Testis (tissue), 2 donors: ENCODE measurements around the gene TMEM198.

ENCODE experiments used
- CTCF ChIP-seq, 3 experiments: fragments of 450-650 bp in 2 of 3; fragments of 200-600 bp in 1 of 3; sonication (generic) in 1 of 3; IDR thresholded peaks; one replicate each; pipeline ENCODE4 v1.5.1; 2016 to 2019; ENCODE audit warnings: antibody characterized with exemption in 3 of 3, mild to moderate bottlenecking in 2 of 3, moderate library complexity in 1 of 3
- POLR2A ChIP-seq: fragments of 450-650 bp; IDR thresholded peaks from one replicate; pipeline ENCODE4 v1.6.1; 2017; ENCODE audit warnings: antibody characterized with exemption, mild to moderate bottlenecking, moderate library complexity

- no peak for TF ChIP-seq CTCF (IDR thresholded peaks at IDR 0.05)
- no peak for TF ChIP-seq POLR2A
Observed at GRCh38 chr2:219545295-219545942, 1.6 kb downstream of the TMEM198 start.
